Stimulated activated CD8-positive, alpha-beta memory T cell treated with anti-CD3 and anti-CD28 coated beads, Interleukin-2, amount 100 ng/mL, for 48 hours (primary cell): ENCODE results near the gene ZNF552.
"Not testable (repeated sequence)": the region's sequence is repeated elsewhere in the genome, so short reads cannot be mapped to it uniquely, and the experiment has no call there.

Experiments used
- DNase-seq, 2 donors: peaks; one replicate each; pipeline ENCODE4 v3.0.0-alpha.2; 2020; ENCODE audit warnings: low read depth in 2 of 2

The ZNF552 gene

DNA sequence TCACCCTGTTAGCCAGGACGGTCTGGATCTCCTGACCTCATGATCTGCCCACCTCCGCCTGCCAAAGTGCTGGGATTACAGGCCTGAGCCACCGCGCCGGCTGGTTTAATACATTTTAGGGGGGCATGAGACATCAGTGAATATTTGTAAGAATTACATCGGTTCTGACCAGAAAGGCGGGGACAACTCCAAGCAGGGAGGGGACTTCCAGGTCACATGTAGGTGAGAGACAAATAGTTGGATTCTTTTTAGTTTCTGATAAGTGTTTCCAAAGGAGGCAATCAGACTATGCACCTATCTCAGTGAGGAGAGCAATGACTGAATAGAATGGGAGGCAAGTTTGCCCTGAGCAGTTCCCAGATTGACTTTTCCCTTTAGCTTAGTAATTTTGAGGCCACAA is 3.7 kb upstream of the ZNF552 start:
- DNase-seq, result no peak

- no peak for DNase-seq
Observed at GRCh38 chr19:57817976-57818375, 3.3 kb upstream of the ZNF552 start.

DNA sequence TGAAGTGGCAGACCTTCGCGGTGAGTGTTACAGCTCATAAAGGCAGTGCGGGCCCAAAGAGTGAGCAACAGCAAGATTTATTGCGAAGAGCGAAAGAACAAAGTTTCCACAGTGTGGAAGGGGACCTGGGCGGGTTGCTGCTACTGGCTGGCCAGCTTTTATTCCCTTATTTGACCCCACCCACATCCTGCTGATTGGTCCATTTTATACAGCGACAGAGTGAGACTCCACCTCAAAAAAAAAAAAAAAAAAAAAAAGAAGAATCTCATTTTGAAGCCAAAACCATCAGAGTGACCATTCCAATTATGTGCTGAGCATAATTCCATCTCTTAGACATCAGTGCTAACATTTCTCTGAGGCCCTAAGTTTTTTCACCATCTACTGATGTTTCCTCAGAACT is 1.9 kb upstream of the ZNF552 start:
- DNase-seq, result no peak

- DNase-seq, result no peak
Observed at GRCh38 chr19:57815247-57816075, 748 bp upstream of the ZNF552 start.

- DNase-seq, result no peak
Observed at GRCh38 chr19:57813919-57814504, 701 bp downstream of the ZNF552 start.

DNA sequence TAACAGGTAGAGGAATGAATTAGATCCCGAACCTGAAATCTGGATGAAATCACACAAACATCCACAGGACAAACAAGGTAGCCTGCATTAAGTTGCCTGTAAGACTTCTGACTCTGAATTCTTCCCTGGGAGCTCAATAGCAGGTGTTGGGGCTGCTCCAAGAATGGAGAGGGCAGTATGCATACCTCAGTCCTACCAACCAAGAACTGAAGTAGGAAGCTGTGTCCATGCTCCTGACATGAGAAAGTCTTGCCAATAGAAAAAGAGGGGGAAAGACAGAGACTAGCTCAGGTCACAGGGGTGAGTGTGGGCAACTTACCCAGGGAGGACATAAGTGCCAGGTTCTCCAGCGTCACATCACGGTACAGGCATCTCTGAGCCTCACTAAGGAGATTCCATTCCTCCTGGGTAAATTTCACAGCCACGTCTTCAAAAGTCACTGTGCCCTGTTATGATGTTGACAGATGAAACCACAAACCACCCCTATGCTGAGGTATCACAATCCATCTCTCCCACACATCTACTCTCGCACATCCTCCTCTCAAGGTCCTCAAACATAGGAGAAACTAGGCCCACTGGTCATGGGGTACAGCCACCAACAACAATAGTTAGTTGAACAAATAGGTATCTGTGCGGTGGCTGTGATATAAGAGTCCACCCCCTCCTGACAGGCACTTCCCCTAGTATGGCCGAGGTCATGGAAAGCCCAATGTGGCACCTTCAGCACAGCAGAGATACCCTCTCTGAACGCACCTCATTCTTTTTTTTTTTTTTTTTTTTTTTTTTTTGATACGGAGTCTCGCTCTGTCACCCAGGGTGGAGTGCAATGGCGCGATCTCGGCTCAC is 1.5 kb downstream of the ZNF552 start:
- DNase-seq, result not testable (repeated sequence)

DNA sequence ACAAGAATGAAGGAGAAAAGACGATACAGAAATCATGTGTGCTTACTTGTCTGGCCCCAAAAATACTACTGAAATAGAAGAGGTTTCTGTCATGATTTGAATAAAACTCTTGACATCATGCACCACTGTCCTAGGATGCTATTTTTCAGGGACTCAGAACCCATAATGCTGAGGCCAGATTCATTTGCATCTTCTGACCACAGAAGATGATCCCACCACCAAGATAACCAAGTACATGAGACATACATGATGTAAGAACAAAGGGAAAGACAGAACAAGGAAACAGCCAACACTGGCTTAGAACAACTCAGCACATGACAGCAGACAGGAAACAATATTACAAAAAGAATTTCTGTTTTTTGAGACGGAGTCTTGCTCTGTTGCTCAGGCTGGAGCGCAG is 2.5 kb downstream of the ZNF552 start:
- DNase-seq, result no peak

GRCh38 chr19:57810410-57811295 is 4.1 kb downstream of the ZNF552 start:
- DNase-seq, result not testable (repeated sequence)

- no peak for DNase-seq
Observed at GRCh38 chr19:57807541-57807940, 7.2 kb downstream of the ZNF552 start.

- DNase-seq, result no peak
Observed at GRCh38 chr19:57803594-57804325, 11.0 kb downstream of the ZNF552 start.

GRCh38 chr19:57803265-57803593 is 11.5 kb downstream of the ZNF552 start:
- no peak for DNase-seq

DNA sequence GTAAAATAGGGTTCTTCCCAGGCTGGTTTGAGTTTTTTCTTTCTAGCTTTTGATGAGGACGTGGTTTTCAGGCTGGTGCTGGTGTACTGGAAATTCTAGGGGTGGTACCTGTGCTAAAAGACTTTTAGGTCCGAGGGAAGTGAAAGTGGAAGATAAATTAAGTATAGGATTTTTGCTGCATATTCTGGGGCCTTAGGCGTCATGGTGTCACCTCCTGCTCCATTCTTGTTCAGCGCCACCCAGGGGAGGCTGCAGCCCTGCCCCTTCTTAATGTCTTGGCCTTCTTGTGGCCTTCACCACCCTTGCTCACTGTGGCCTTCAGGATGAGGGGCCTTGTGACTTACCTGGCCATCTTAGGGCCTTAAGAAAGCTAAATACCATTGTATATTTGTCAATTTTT is 12.4 kb downstream of the ZNF552 start:
- no peak for DNase-seq

- DNase-seq, result no peak
Observed at GRCh38 chr19:57800696-57801095, 14.0 kb downstream of the ZNF552 start.

GRCh38 chr19:57796580-57796979 is 18.1 kb downstream of the ZNF552 start:
- not testable (repeated sequence) for DNase-seq

DNA sequence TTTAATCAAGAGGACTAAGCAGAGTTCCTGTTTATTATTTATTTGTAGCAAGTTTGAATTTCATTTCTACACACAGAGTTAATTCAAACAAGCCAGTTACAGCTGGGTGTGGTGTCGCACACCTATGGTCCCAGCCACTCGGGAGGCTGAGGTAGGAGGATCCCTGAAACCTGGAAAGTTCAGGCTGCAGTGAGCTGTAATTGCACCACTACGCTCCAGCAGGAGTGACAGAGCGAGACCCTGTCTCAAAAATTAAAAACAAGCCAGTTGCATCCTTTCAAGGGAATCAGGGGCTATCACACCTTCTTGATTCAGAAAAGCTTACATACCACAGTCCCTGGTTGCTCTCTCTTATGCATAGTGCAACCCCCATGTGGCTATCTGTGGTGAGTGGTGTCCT is 25.4 kb downstream of the ZNF552 start:
- no peak for DNase-seq

GRCh38 chr19:57788114-57788692 is 26.5 kb downstream of the ZNF552 start:
- no peak for DNase-seq

DNA sequence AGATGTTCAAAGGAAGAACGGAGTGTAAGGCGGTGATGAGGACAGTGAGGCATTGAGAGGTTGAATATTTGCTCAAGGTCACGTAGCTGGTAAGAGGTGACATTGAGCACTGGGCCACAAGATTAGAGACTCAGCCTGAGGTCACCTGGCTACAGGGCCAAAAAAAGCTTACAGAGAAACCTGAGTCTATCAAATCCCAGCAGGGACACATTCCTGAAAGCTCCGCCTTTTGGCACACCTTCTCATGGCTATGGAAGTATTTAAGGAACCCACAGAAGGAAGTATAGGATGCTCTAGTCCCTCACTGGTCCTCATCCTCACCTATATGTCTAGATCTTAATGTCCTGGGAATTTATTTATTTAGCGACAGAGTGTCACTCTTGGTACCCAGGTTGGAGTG is 27.8 kb downstream of the ZNF552 start:
- DNase-seq, result no peak

- no peak for DNase-seq
Observed at GRCh38 chr19:57786286-57786685, 28.4 kb downstream of the ZNF552 start.

DNA sequence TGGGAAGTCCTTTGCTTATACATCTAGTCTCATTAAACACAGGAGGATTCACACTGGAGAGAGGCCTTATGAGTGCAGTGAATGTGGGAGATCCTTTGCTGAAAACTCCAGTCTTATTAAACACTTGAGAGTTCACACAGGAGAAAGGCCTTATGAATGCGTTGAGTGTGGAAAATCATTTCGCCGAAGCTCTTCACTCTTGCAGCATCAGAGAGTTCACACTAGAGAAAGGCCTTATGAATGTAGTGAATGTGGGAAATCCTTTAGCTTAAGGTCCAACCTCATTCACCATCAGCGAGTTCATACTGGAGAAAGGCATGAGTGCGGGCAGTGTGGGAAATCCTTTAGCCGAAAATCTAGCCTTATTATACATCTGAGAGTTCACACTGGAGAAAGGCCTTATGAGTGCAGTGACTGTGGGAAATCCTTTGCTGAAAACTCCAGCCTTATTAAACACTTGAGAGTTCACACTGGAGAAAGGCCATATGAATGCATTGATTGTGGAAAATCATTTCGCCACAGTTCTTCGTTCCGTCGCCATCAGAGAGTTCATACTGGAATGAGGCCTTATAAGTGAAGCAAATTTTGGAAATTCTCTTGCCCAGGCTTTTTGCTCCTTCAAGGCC is 35.4 kb downstream of the ZNF552 start:
- DNase-seq, result no peak

DNA sequence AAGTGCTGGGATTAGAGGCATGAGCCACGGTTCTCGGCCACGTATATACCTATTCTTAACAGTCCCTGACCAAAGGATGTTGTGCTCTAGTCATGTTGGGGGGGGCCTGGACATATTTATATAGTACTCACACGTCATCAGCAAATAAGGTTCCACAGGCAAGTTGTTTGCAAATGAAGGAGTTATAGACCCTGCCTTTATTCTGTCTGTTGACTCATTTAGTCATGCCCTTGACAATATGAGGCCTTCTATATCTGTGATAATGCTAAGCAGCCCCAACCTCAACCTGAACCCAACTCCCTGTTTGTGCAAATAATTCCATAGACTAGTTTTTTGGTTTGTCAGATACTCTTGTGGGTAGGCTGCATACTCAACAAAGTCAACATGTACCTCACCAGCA is 36.4 kb downstream of the ZNF552 start:
- DNase-seq, result no peak
